ENCODE data around the gene CDKN2B-AS1. TPM values are rescaled to one million over a fixed set of nuclear protein-coding genes. Genes with fewer than 3 reads are reported as not detected.

CDKN2B-AS1 gene
- total RNA-seq, 6 experiments from 2014 or later, result 0.61 to 1.5 (median 1.2) TPM

GRCh38 chr9:22009506-22009867, 14.9 kb downstream of the CDKN2B-AS1 start:
- TF ChIP-seq, protein P1, sequence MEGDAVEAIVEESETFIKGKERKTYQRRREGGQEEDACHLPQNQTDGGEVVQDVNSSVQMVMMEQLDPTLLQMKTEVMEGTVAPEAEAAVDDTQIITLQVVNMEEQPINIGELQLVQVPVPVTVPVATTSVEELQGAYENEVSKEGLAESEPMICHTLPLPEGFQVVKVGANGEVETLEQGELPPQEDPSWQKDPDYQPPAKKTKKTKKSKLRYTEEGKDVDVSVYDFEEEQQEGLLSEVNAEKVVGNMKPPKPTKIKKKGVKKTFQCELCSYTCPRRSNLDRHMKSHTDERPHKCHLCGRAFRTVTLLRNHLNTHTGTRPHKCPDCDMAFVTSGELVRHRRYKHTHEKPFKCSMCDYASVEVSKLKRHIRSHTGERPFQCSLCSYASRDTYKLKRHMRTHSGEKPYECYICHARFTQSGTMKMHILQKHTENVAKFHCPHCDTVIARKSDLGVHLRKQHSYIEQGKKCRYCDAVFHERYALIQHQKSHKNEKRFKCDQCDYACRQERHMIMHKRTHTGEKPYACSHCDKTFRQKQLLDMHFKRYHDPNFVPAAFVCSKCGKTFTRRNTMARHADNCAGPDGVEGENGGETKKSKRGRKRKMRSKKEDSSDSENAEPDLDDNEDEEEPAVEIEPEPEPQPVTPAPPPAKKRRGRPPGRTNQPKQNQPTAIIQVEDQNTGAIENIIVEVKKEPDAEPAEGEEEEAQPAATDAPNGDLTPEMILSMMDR (IDR thresholded peaks at IDR 0.05), result no peak
- H3K27me3 Mint-ChIP-seq (ENCODE audit: insufficient read depth), result peaks cover 8% of the 10 kb centered on the region
- DNase-seq, result no peak
- peaks cover 12% of the 10 kb centered on the region for H3K36me3 Mint-ChIP-seq (ENCODE audit: low read depth)
- peak overlapping the region; percentile 98 for H3K27ac Mint-ChIP-seq
- H3K9me3 Mint-ChIP-seq, result no peaks in the 10 kb centered on the region
- peaks cover 38% of the 10 kb centered on the region for H3K4me1 Mint-ChIP-seq (ENCODE audit: low read depth)
- peak overlapping the region; percentile 99 for H3K4me3 Mint-ChIP-seq

GRCh38 chr9:22010866-22011625, 16.5 kb downstream of the CDKN2B-AS1 start:
- Mint-ChIP-seq H3K4me1 (ENCODE audit: low read depth) (peaks cover 22% of the 10 kb centered on the region), H3K4me3 (no peak overlapping the region), H3K27ac (no peak overlapping the region), H3K27me3 (ENCODE audit: insufficient read depth) (peaks cover 3% of the 10 kb centered on the region; the same call in 1 of the 2 replicates), H3K9me3 (no peaks in the 10 kb centered on the region), H3K36me3 (ENCODE audit: low read depth) (peaks cover 8% of the 10 kb centered on the region; the same call in 1 of the 2 replicates)
- DNase-seq, result no peak
- TF ChIP-seq, protein P1 (IDR thresholded peaks at IDR 0.05), result no peak

GRCh38 chr9:22022396-22022795, 27.8 kb downstream of the CDKN2B-AS1 start:
- Mint-ChIP-seq H3K4me1 (ENCODE audit: low read depth) (no peaks in the 10 kb centered on the region), H3K27ac (no peak overlapping the region), H3K36me3 (ENCODE audit: low read depth) (peaks cover 13% of the 10 kb centered on the region), H3K4me3 (no peak overlapping the region), H3K9me3 (peaks cover 5% of the 10 kb centered on the region; the same call in 1 of the 2 replicates), H3K27me3 (ENCODE audit: insufficient read depth) (peaks cover 2% of the 10 kb centered on the region; the same call in 1 of the 2 replicates)
- TF ChIP-seq, protein P1 (IDR thresholded peaks at IDR 0.05), result no peak
- no peak for DNase-seq

DNA sequence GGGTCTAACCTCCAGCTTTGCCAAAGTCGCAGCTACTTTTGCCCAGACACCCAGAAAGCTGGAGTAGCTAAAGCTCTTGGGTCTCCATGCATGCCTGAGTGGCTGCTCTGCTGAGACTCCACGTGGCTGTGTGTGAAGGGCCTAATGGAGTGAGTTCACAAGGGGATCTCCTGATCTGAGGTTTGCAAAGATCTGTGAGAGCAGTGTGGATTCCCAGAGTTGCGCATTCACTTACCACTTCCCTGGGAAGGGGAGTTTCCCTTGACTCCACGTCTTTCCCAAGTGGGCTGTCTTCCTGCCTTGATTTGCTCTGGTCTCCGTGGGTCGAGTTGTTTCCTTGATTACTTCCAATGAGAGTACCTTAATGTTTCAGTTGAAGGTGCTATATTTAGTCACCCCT, 32.1 kb downstream of the CDKN2B-AS1 start:
- peaks cover 24% of the 10 kb centered on the region for H3K4me1 Mint-ChIP-seq (ENCODE audit: low read depth)
- H3K4me3 Mint-ChIP-seq, result no peak overlapping the region
- DNase-seq, result no peak
- H3K36me3 Mint-ChIP-seq (ENCODE audit: low read depth), result peaks cover 4% of the 10 kb centered on the region
- H3K27ac Mint-ChIP-seq, result no peak overlapping the region
- peaks cover 2% of the 10 kb centered on the region; the same call in 1 of the 2 replicates for H3K27me3 Mint-ChIP-seq (ENCODE audit: insufficient read depth)
- peaks cover 5% of the 10 kb centered on the region; the same call in 1 of the 2 replicates for H3K9me3 Mint-ChIP-seq
- TF ChIP-seq, protein P1 (IDR thresholded peaks at IDR 0.05), result no peak

- H3K27me3 Mint-ChIP-seq (ENCODE audit: insufficient read depth), result peaks cover 2% of the 10 kb centered on the region; the same call in 1 of the 2 replicates
- TF ChIP-seq, protein P1 (IDR thresholded peaks at IDR 0.05), result no peak
- no peak overlapping the region for H3K27ac Mint-ChIP-seq
- H3K4me1 Mint-ChIP-seq (ENCODE audit: low read depth), result peaks cover 35% of the 10 kb centered on the region
- no peaks in the 10 kb centered on the region for H3K9me3 Mint-ChIP-seq
- no peak overlapping the region for H3K4me3 Mint-ChIP-seq
- no peak for DNase-seq
- H3K36me3 Mint-ChIP-seq (ENCODE audit: low read depth), result no peaks in the 10 kb centered on the region
These were observed 33.8 kb downstream of the CDKN2B-AS1 start for GRCh38 chr9:22028394-22028793.

All from HFFc6 (cell line).